H9 (cell line): ENCODE data around the gene TACR1. TPM values are rescaled to one million over a fixed set of nuclear protein-coding genes. Genes with fewer than 3 reads are reported as not detected.

Experiments
- DNase-seq: peaks from one replicate; pipeline ENCODE4 v3.0.0-alpha.2; 2017
- H2AFZ ChIP-seq: one replicate; pipeline ENCODE4 v1.6.1; 2013; ENCODE audit warnings: mild to moderate bottlenecking, low read length, control low read depth, moderate library complexity
- H2AK5ac ChIP-seq: 2 replicates; pipeline ENCODE4 v1.6.1; 2013; ENCODE audit warnings: low read length, control low read depth, mixed read lengths; ENCODE audit not compliant: insufficient read length
- H2BK120ac ChIP-seq: one replicate; pipeline ENCODE4 v1.6.1; 2013; ENCODE audit warnings: low read depth, mild to moderate bottlenecking, low read length, control low read depth, inconsistent platforms; ENCODE audit not compliant: poor library complexity, severe bottlenecking
- H2BK12ac ChIP-seq: 2 replicates; pipeline ENCODE4 v1.6.1; 2013; ENCODE audit warnings: low read length, control low read depth, mixed read lengths, low read depth; ENCODE audit not compliant: insufficient read length
- H2BK15ac ChIP-seq: 2 replicates; pipeline ENCODE4 v1.6.1; 2013; ENCODE audit warnings: low read depth, low read length, control low read depth
- H2BK20ac ChIP-seq: one replicate; pipeline ENCODE4 v1.6.1; 2013; ENCODE audit warnings: low read depth, mild to moderate bottlenecking, low read length, control low read depth, inconsistent platforms; ENCODE audit not compliant: poor library complexity, severe bottlenecking
- H2BK5ac ChIP-seq: 2 replicates; pipeline ENCODE4 v1.6.1; 2013; ENCODE audit warnings: low read length, control low read depth, mixed read lengths; ENCODE audit not compliant: insufficient read length
- H3K14ac ChIP-seq: 2 replicates; pipeline ENCODE4 v1.6.1; 2013; ENCODE audit warnings: low read length, control low read depth; ENCODE audit not compliant: insufficient read depth
- H3K18ac ChIP-seq: 2 replicates; pipeline ENCODE4 v1.6.1; 2013; ENCODE audit warnings: low read depth, mild to moderate bottlenecking, mixed read lengths, low read length, control low read depth; ENCODE audit not compliant: insufficient read length
- H3K23ac ChIP-seq: 2 replicates; pipeline ENCODE4 v1.6.1; 2013; ENCODE audit warnings: low read length, control low read depth, mixed read lengths, low read depth; ENCODE audit not compliant: insufficient read length
- H3K23me2 ChIP-seq: 2 replicates; pipeline ENCODE4 v1.6.1; 2013; ENCODE audit warnings: low read depth, mild to moderate bottlenecking, mixed read lengths, low read length, control low read depth; ENCODE audit not compliant: insufficient read length, poor library complexity, severe bottlenecking
- H3K27ac ChIP-seq: 2 replicates; pipeline ENCODE4 v1.5.1; 2013; ENCODE audit warnings: low read length, control low read depth, mixed read lengths, low read depth; ENCODE audit not compliant: insufficient read length
- H3K27me3 ChIP-seq: 2 replicates; pipeline ENCODE4 v1.6.1; 2013; ENCODE audit warnings: low read length, control low read depth, inconsistent platforms; ENCODE audit not compliant: insufficient read depth
- H3K4ac ChIP-seq: 2 replicates; pipeline ENCODE4 v1.6.1; 2013; ENCODE audit warnings: low read depth, mild to moderate bottlenecking, control low read depth, inconsistent platforms, low read length, moderate library complexity
- H3K4me1 ChIP-seq: 2 replicates; pipeline ENCODE4 v1.6.1; 2013; ENCODE audit warnings: low read length, control low read depth, inconsistent platforms; ENCODE audit not compliant: insufficient read depth
- H3K4me2 ChIP-seq: 2 replicates; pipeline ENCODE4 v1.6.1; 2013; ENCODE audit warnings: low read length, control low read depth, mixed read lengths; ENCODE audit not compliant: insufficient read length, insufficient read depth
- H3K56ac ChIP-seq: 2 replicates; pipeline ENCODE4 v1.6.1; 2013; ENCODE audit warnings: low read depth, mild to moderate bottlenecking, mixed read lengths, low read length, control low read depth; ENCODE audit not compliant: insufficient read length
- H3K79me1 ChIP-seq: 2 replicates; pipeline ENCODE4 v1.6.1; 2013; ENCODE audit warnings: low read depth, mild to moderate bottlenecking, moderate library complexity, low read length, control low read depth, inconsistent platforms; ENCODE audit not compliant: insufficient read depth, poor library complexity, severe bottlenecking
- H3K79me2 ChIP-seq: 2 replicates; pipeline ENCODE4 v1.6.1; 2013; ENCODE audit warnings: low read length, control low read depth, inconsistent platforms; ENCODE audit not compliant: insufficient read depth
- H3K9ac ChIP-seq: 2 replicates; pipeline ENCODE4 v1.6.1; 2013; ENCODE audit warnings: low read length, control low read depth, mixed read lengths; ENCODE audit not compliant: insufficient read length; ENCODE audit errors: extremely low read depth
- H3K9me3 ChIP-seq: one replicate; pipeline ENCODE4 v1.6.1; 2013; ENCODE audit warnings: low read depth, low read length, inconsistent platforms; ENCODE audit not compliant: control insufficient read depth
- H3T11ph ChIP-seq: one replicate; pipeline ENCODE4 v1.6.1; 2013; ENCODE audit warnings: mild to moderate bottlenecking, low read length, control low read depth, inconsistent platforms
- H4K20me1 ChIP-seq: one replicate; pipeline ENCODE4 v1.6.1; 2013; ENCODE audit not compliant: control insufficient read depth, insufficient read length, insufficient read depth
- H4K5ac ChIP-seq: 2 replicates; pipeline ENCODE4 v1.6.1; 2013; ENCODE audit warnings: low read depth, mild to moderate bottlenecking, mixed read lengths, low read length, control low read depth; ENCODE audit not compliant: insufficient read length
- H4K8ac ChIP-seq: replicated peaks from 2 replicates; pipeline ENCODE4 v1.6.1; 2013; ENCODE audit warnings: low read length, control low read depth, mixed read lengths, low read depth; ENCODE audit not compliant: insufficient read length
- H4K91ac ChIP-seq: 2 replicates; pipeline ENCODE4 v1.6.1; 2013; ENCODE audit warnings: low read depth, mild to moderate bottlenecking, moderate library complexity, mixed read lengths, low read length, control low read depth; ENCODE audit not compliant: insufficient read length
- H3K27ac Mint-ChIP-seq, 3 experiments: 2 replicates in 2 of 3; 3 replicates in 1 of 3; pipeline ENCODE4 v1.8.0; 2020 to 2021; ENCODE audit warnings: mixed read lengths in 3 of 3, mild to moderate bottlenecking in 1 of 3, moderate library complexity in 1 of 3
- H3K27me3 Mint-ChIP-seq: 2 replicates; pipeline ENCODE4 v1.8.0; 2021; ENCODE audit warnings: low read depth, mild to moderate bottlenecking, moderate library complexity, mixed read lengths
- H3K36me3 Mint-ChIP-seq, 3 experiments: 2 replicates in 2 of 3; 3 replicates in 1 of 3; pipeline ENCODE4 v1.8.0; 2020 to 2021; ENCODE audit warnings: low read depth in 3 of 3, mixed read lengths in 3 of 3; ENCODE audit not compliant: insufficient read depth in 1 of 3
- H3K4me1 Mint-ChIP-seq, 2 experiments: 2 replicates each; pipeline ENCODE4 v1.8.0; 2020; ENCODE audit warnings: mixed read lengths in 2 of 2
- H3K4me3 Mint-ChIP-seq, 2 experiments: 2 replicates in 1 of 2; 3 replicates in 1 of 2; pipeline ENCODE4 v1.8.0; 2020 to 2021; ENCODE audit warnings: mild to moderate bottlenecking in 2 of 2, mixed read lengths in 2 of 2, moderate library complexity in 1 of 2
- H3K9me3 Mint-ChIP-seq, 2 experiments: 2 replicates in 1 of 2; 3 replicates in 1 of 2; pipeline ENCODE4 v1.8.0; 2020; ENCODE audit warnings: mild to moderate bottlenecking in 2 of 2, mixed read lengths in 2 of 2, moderate library complexity in 1 of 2
- CTCF ChIP-seq: fragments of 200-600 bp; sonication (generic); conservative IDR thresholded peaks from 3 replicates; pipeline ENCODE4 v1.8.0; 2021; ENCODE audit warnings: antibody characterized with exemption, mild to moderate bottlenecking
- WGBS: extraction: QIAGEN DNeasy Blood & Tissue Kit; methylation state at CpG from one replicate; pipeline ENCODE4 v1.1.7; 2013; ENCODE audit warnings: missing lambda C conversion rate, low lambda C conversion rate, mixed read lengths; ENCODE audit not compliant: insufficient read length; ENCODE audit errors: extremely low coverage; 5-methylcytosine and 5-hydroxymethylcytosine counted together
- total RNA-seq: library from RNA; stranded (reverse); gene quantifications from 2 replicates; pipeline ENCODE4 v1.2.1, GENCODE V29; 2021

TACR1 gene
- total RNA-seq, 1 experiment from 2014 or later, result 1.4 TPM

DNA sequence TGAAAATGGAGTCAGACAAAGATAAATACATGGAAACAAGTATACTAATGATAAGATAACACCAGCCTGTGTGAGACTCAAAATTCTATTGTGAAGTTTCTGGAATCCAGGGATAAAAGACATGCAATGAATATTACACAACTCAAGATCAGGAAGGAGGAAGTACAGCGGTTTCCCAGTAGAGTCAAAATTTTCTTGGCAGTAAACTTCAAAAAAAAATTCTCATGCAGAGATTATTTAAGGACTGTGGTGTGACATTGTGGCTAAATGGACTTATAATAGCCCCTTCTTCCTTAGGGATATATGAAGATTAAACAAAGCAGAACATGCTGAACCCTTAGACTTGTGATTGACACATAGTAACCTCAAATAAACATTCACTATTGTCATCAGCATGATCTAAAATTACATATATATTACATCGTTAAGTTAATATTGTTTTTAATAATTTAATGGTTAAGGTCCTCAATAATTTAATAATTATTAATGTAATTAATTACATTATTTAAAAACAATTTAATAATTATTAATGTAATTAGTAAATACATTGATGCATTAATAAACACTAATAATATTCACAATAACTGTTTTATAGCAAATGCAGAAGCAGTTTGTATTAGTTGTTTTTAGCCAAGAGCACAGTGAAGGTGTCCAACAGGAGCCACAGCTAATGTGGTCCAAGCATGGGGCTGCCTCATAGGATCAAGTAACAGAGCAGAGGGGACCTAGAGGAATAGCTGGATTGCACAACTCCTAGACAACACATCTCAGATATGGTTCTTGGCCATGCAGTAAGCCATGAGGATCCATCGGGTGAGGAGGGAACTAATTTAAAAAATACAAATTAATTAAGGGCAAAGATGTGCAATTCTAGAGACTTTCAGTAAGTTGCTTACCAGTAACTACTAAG lies 163.6 kb downstream of the TACR1 start:
- no peak overlapping the region for H2BK120ac ChIP-seq
- no peak overlapping the region for H2BK20ac ChIP-seq
- H2AFZ ChIP-seq, result no peak overlapping the region
- H4K8ac ChIP-seq, result no peak overlapping the region
- H2BK15ac ChIP-seq, result no peak overlapping the region
- no peak overlapping the region for H4K91ac ChIP-seq
- no peak for DNase-seq
- H3K27me3 ChIP-seq, result no peaks in the 10 kb centered on the region
- H3T11ph ChIP-seq, result no peak overlapping the region
- Mint-ChIP-seq H3K27me3 (no peaks in the 10 kb centered on the region), H3K9me3 (no peaks in the 10 kb centered on the region), H3K27ac (no peak overlapping the region), H3K4me1 (no peaks in the 10 kb centered on the region), H3K4me3 (no peak overlapping the region), H3K36me3 (no peaks in the 10 kb centered on the region)
- H3K4me1 ChIP-seq, result no peaks in the 10 kb centered on the region
- WGBS, result no CpG with 5 or more reads among the region's 3 CpGs
- no peaks in the 10 kb centered on the region for H3K23me2 ChIP-seq
- no peak overlapping the region for H3K9ac ChIP-seq
- no peak for TF ChIP-seq CTCF
- no peaks in the 10 kb centered on the region for H3K79me2 ChIP-seq
- H3K79me1 ChIP-seq, result no peaks in the 10 kb centered on the region
- no peak overlapping the region for H2BK5ac ChIP-seq
- no peak overlapping the region for H3K4me2 ChIP-seq
- no peak overlapping the region for H3K23ac ChIP-seq
- no peak overlapping the region for H2BK12ac ChIP-seq
- H3K14ac ChIP-seq, result no peak overlapping the region
- no peaks in the 10 kb centered on the region for H3K9me3 ChIP-seq
- H4K5ac ChIP-seq, result no peak overlapping the region
- no peak overlapping the region for H3K56ac ChIP-seq
- no peaks in the 10 kb centered on the region for H4K20me1 ChIP-seq
- no peak overlapping the region for H3K4ac ChIP-seq
- H3K18ac ChIP-seq, result no peak overlapping the region
- no peak overlapping the region for H2AK5ac ChIP-seq
- H3K27ac ChIP-seq, result no peak overlapping the region
